GM18502 (cell line): ENCODE measurements around the gene GPR162.
A peak's percentile ranks its signal among the peaks of the same experiment; 100 is the strongest.

Experiments
- ATAC-seq: cut with Tn5 transposase; IDR thresholded peaks from one replicate; pipeline ENCODE4 v1.9.1; 2021; ENCODE audit warnings: mild to moderate bottlenecking; ENCODE audit not compliant: unreplicated experiment, poor library complexity

Gene GPR162

GRCh38 chr12:6833189-6833890, 11.7 kb downstream of the GPR162 start:
- ATAC-seq = no peak

GRCh38 chr12:6834254-6834653, 12.6 kb downstream of the GPR162 start:
- ATAC-seq = no peak

- no peak for ATAC-seq
Observed at GRCh38 chr12:6834873-6835272, 13.3 kb downstream of the GPR162 start.

- no peak for ATAC-seq
Observed at GRCh38 chr12:6836851-6837250, 15.2 kb downstream of the GPR162 start.

GRCh38 chr12:6837370-6838060, 15.9 kb downstream of the GPR162 start:
- ATAC-seq = no peak

GRCh38 chr12:6838854-6839253, 17.2 kb downstream of the GPR162 start:
- no peak for ATAC-seq

- peak; percentile 93 for ATAC-seq
Observed at GRCh38 chr12:6839482-6840201, 18.0 kb downstream of the GPR162 start.

GRCh38 chr12:6840330-6840729, 18.7 kb downstream of the GPR162 start:
- ATAC-seq = no peak

- no peak for ATAC-seq
Observed at GRCh38 chr12:6840761-6841515, 19.3 kb downstream of the GPR162 start, which contains the start of gene GNB3. TSS of gene GNB3 (plus strand) at chr12:6840925. CDS start at chr12:6841288, 363 bp downstream.

- no peak for ATAC-seq
Observed at GRCh38 chr12:6842075-6842474, 20.5 kb downstream of the GPR162 start.

- ATAC-seq = no peak
Observed at GRCh38 chr12:6843118-6843902, 21.7 kb downstream of the GPR162 start.

- ATAC-seq = no peak
Observed at GRCh38 chr12:6845395-6845794, 23.8 kb downstream of the GPR162 start.

- ATAC-seq = no peak
Observed at GRCh38 chr12:6846316-6846869, 24.8 kb downstream of the GPR162 start.

GRCh38 chr12:6847676-6848075, 26.1 kb downstream of the GPR162 start:
- no peak for ATAC-seq

GRCh38 chr12:6849427-6849826, 27.8 kb downstream of the GPR162 start:
- no peak for ATAC-seq

- no peak for ATAC-seq
Observed at GRCh38 chr12:6849976-6850560, 28.4 kb downstream of the GPR162 start.

- ATAC-seq = no peak
Observed at GRCh38 chr12:6850796-6851152, 29.2 kb downstream of the GPR162 start.

- peak; percentile 54 for ATAC-seq
Observed at GRCh38 chr12:6851153-6851920, 29.7 kb downstream of the GPR162 start, which contains the start of gene CDCA3. TSS of gene CDCA3 (minus strand) at chr12:6851286. CDS start at chr12:6850952, 334 bp downstream.
